ENCODE measurements around the gene CREBBP. TPM values are rescaled to one million over a fixed set of nuclear protein-coding genes. Genes with fewer than 3 reads are reported as not detected.

Gene CREBBP
- total RNA-seq, 1 donor from 2014 or later: 131 TPM

DNA sequence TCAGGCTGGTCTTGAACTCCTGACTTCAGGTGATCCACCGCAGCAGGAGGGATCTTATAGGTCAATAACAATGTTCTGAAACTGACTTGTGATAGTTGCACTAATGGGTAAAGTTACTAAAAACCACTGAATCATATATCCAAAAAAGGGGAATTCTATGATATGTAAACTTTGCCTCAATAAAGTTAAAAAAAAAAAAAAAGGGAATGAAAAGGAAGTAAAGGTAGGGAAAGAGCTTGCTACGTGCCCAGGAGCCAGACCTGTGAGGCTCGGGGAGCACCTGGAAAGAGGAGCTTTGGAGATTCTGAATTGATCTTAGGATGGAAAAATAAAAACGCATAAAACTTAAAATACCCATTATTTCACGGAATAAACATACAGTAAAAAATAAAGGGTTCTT, 142.4 kb downstream of the CREBBP start:
- TF ChIP-seq, protein P1, sequence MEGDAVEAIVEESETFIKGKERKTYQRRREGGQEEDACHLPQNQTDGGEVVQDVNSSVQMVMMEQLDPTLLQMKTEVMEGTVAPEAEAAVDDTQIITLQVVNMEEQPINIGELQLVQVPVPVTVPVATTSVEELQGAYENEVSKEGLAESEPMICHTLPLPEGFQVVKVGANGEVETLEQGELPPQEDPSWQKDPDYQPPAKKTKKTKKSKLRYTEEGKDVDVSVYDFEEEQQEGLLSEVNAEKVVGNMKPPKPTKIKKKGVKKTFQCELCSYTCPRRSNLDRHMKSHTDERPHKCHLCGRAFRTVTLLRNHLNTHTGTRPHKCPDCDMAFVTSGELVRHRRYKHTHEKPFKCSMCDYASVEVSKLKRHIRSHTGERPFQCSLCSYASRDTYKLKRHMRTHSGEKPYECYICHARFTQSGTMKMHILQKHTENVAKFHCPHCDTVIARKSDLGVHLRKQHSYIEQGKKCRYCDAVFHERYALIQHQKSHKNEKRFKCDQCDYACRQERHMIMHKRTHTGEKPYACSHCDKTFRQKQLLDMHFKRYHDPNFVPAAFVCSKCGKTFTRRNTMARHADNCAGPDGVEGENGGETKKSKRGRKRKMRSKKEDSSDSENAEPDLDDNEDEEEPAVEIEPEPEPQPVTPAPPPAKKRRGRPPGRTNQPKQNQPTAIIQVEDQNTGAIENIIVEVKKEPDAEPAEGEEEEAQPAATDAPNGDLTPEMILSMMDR (IDR thresholded peaks at IDR 0.05): no peak
- no peak for DNase-seq
- intact Hi-C loops (cut with micrococcal nuclease): no loop called here
- ChIA-PET CTCF (no interaction called here), POLR2A (no interaction called here)
- Mint-ChIP-seq H3K4me3 (no peak overlapping the region), H3K9me3 (no peaks in the 10 kb centered on the region), H3K27ac (no peak overlapping the region), H3K4me1 (no peaks in the 10 kb centered on the region), H3K36me3 (ENCODE audit: low read depth) (peaks cover 92% of the 10 kb centered on the region), H3K27me3 (no peaks in the 10 kb centered on the region)
- ATAC-seq (ENCODE audit: low read depth): no peak

DNA sequence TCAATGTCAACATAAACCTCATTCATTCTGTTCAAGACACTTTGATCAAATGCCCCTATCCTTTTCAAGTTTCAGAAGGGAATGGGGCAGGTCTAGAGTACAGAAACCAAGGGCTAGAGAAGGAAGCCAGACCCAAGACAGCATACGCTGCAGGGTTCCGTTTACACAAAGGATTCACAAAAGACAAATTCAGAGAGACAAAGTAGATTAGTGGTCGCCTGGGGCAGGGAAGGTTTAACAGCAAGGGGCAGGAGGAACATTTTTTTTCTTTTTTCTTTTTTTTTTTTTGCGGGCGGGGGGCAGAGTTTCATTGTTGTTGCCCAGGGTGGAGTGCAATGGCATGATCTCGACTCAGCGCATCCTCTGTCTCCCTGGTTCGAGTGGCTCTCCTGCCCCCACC, 143.3 kb downstream of the CREBBP start:
- H3K36me3 Mint-ChIP-seq (ENCODE audit: low read depth): peaks cover 92% of the 10 kb centered on the region
- no peaks in the 10 kb centered on the region for H3K9me3 Mint-ChIP-seq
- H3K27me3 Mint-ChIP-seq: no peaks in the 10 kb centered on the region
- ATAC-seq (ENCODE audit: low read depth) (no peak), DNase-seq (no peak)
- no peak overlapping the region for H3K4me3 Mint-ChIP-seq
- TF ChIP-seq, protein P1 (IDR thresholded peaks at IDR 0.05): no peak
- no peak overlapping the region for H3K27ac Mint-ChIP-seq
- intact Hi-C loops (cut with micrococcal nuclease): no loop called here
- POLR2A ChIA-PET: interaction anchor here (1.5 kb wide), 1 partner anchor 20 kb away, joined by 3 read pairs; the partner anchor contains the start of gene TRAP1
- no peaks in the 10 kb centered on the region for H3K4me1 Mint-ChIP-seq
- CTCF ChIA-PET: no interaction called here

DNA sequence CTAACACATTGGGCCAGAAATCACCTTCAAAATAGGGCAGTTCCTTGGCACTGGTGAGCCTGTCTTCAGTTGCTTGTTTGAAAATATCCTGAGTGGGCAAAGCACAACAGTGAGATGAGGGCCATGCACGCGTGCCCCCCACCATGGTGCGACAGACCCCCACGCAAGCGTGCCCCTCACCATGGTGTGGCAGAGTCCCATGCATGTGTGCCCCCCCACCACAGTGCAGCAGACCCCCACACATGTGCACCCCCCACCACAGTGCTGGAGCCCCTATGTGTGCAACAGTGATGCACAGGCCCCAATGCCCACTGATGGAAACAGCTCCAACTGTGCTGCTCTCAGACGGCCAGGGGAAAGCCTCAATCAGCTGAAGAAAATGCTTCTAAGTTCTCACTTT, 144.4 kb downstream of the CREBBP start:
- DNase-seq (no peak), ATAC-seq (ENCODE audit: low read depth) (no peak)
- Mint-ChIP-seq H3K27ac (no peak overlapping the region), H3K9me3 (no peaks in the 10 kb centered on the region), H3K36me3 (ENCODE audit: low read depth) (peaks cover 93% of the 10 kb centered on the region), H3K27me3 (no peaks in the 10 kb centered on the region), H3K4me3 (no peak overlapping the region), H3K4me1 (no peaks in the 10 kb centered on the region)
- ChIA-PET CTCF (no interaction called here), POLR2A (interaction anchor here (1.5 kb wide), 1 partner anchor 19 kb away, joined by 3 read pairs; the partner anchor contains the start of gene TRAP1)
- intact Hi-C loops (cut with micrococcal nuclease): no loop called here
- TF ChIP-seq, protein P1 (IDR thresholded peaks at IDR 0.05): no peak

DNA sequence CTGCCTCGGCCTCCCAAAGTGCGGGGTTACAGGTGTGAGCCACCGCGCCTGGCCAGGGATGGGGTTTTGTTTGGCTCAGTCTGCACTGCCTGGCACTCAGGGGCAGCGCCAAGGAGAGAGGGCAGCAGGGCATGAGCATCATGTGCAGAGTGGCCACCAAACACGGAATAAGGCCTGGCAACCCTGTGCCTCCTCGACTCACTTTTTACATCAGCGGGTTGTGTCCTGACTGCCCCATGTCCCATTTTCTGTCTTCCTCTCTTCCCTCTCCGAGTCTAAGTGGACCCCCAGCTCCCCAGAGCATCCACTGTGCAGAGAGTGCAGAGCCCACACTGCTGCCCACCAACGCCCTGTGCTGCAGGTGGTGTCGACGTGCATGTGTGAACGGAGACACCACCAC, 145.0 kb downstream of the CREBBP start:
- H3K9me3 Mint-ChIP-seq: no peaks in the 10 kb centered on the region
- no peaks in the 10 kb centered on the region for H3K4me1 Mint-ChIP-seq
- CTCF ChIA-PET: no interaction called here
- ATAC-seq (ENCODE audit: low read depth) (no peak), DNase-seq (no peak)
- intact Hi-C loops (cut with micrococcal nuclease): no loop called here
- H3K4me3 Mint-ChIP-seq: no peak overlapping the region
- H3K36me3 Mint-ChIP-seq (ENCODE audit: low read depth): peaks cover 93% of the 10 kb centered on the region
- H3K27ac Mint-ChIP-seq: no peak overlapping the region
- TF ChIP-seq, protein P1 (IDR thresholded peaks at IDR 0.05): no peak
- POLR2A ChIA-PET: interaction anchor here (1.5 kb wide), 1 partner anchor 18 kb away, joined by 3 read pairs; the partner anchor contains the start of gene TRAP1
- H3K27me3 Mint-ChIP-seq: no peaks in the 10 kb centered on the region

DNA sequence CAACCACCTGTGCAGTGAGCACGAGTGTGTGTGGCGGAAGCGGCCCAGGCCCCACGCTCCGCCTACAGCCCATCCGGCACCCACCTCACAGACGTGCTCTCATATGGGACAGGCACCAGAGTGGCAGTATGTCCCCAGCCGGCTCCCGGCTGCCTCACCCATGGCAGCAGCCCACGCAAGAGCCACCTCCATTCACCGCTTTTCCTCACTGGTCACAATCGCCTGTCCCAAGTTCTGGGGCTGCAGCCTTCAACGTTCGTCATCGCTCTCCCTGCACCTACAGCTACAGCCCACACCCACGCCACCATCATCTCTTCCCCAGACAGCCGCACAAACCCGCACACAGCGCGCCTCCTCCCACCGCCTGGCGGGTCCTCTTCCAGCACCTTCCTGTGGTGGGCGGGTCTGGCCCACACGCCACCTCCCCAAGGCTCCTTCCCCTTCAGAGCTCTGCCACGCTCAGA, 145.7 kb downstream of the CREBBP start:
- POLR2A ChIA-PET: no interaction called here
- ATAC-seq (ENCODE audit: low read depth): no peak
- no peak overlapping the region for H3K4me3 Mint-ChIP-seq
- intact Hi-C loops (cut with micrococcal nuclease): no loop called here
- no peaks in the 10 kb centered on the region for H3K4me1 Mint-ChIP-seq
- H3K9me3 Mint-ChIP-seq: no peaks in the 10 kb centered on the region
- no peaks in the 10 kb centered on the region for H3K27me3 Mint-ChIP-seq
- TF ChIP-seq, protein P1 (IDR thresholded peaks at IDR 0.05): no peak
- CTCF ChIA-PET: interaction anchor here (0.6 kb wide), 1 partner anchor 37 kb away, joined by 3 read pairs; no protein-coding TSS in a partner anchor
- H3K27ac Mint-ChIP-seq: no peak overlapping the region
- no peak for DNase-seq
- peaks cover 93% of the 10 kb centered on the region for H3K36me3 Mint-ChIP-seq (ENCODE audit: low read depth)

Measured in activated B cell treated with CpG ODN at 0.5 μM for 24 hours (primary cell).